K562 (cell line): Measurements from ENCODE around the gene RARG. TPM values are rescaled to one million over a fixed set of nuclear protein-coding genes. Genes with fewer than 3 reads are reported as not detected.

ENCODE experiments used
- ATAC-seq: fragments of 200-7000 bp; cut with Tn5 transposase; 3 replicates; pipeline ENCODE4 v1.9.1; 2020; ENCODE audit warnings: moderate library complexity
- BruUV-seq: library from RNA; stranded (reverse); fragments of 400-500 nt; replicated peaks from 2 replicates; lab custom pipeline; 2021; lab: Mats Ljungman, UMichigan
- CTCF ChIA-PET: fragments of 300-600 bp; formaldehyde crosslinking; extraction: SDS; loops from one replicate; lab custom pipeline; 2021; ENCODE audit warnings: low intra/inter-chr PET ratio; lab: Yijun Ruan, JAX
- POLR2A ChIA-PET: fragments of 300-600, 350-650 bp; sonication (Branson Sonifier 250); formaldehyde crosslinking; extraction: SDS; loops from one replicate; lab custom pipeline; 2021; ENCODE audit warnings: antibody characterized with exemption, inconsistent platforms; lab: Yijun Ruan, JAX
- DNase-seq, 4 experiments: peaks; one replicate each; pipeline versions ENCODE4 v3.0.0 to v3.0.0-alpha.2; 2011 to 2018; ENCODE audit warnings: low spot score in 3 of 4, mixed read lengths in 3 of 4; ENCODE audit errors: extremely low read depth in 1 of 4
- FAIRE-seq: peaks from 2 replicates; lab custom pipeline; 2011; peaks lifted over from hg19 to GRCh38; lab: Jason Lieb, UNC
- H2AFZ ChIP-seq: 2 replicates; pipeline ENCODE4 v1.6.0; 2011; ENCODE audit warnings: low read depth, low read length, control low read depth, inconsistent platforms
- H3K27ac ChIP-seq: fragments of 200-600 bp; 3 replicates; pipeline ENCODE4 v1.8.0; 2011; ENCODE audit warnings: low read depth, mild to moderate bottlenecking, control low read depth, inconsistent platforms, low read length, moderate library complexity, mixed read lengths; ENCODE audit errors: extremely low read depth
- H3K27me3 ChIP-seq, 2 experiments: fragments of 300-600 bp in 1 of 2; 2 replicates in 1 of 2; 3 replicates in 1 of 2; pipeline versions ENCODE4 v1.6.0 to v1.8.0; 2011; ENCODE audit warnings: inconsistent platforms in 2 of 2, low read length in 2 of 2, mild to moderate bottlenecking in 1 of 2, mixed read lengths in 1 of 2, moderate library complexity in 1 of 2; ENCODE audit not compliant: control insufficient read depth in 2 of 2, insufficient read depth in 2 of 2
- H3K36me3 ChIP-seq: fragments of 300-600 bp; 3 replicates; pipeline ENCODE4 v1.8.0; 2011; ENCODE audit warnings: mild to moderate bottlenecking, low read length, inconsistent platforms; ENCODE audit not compliant: control insufficient read depth, insufficient read depth
- H3K4me1 ChIP-seq, 2 experiments: fragments of 200-600 bp in 1 of 2; replicated peaks in 1 of 2; 2 replicates in 1 of 2; 3 replicates in 1 of 2; pipeline versions ENCODE4 v1.5.1 to v1.8.0; 2011; ENCODE audit warnings: inconsistent platforms in 2 of 2, low read length in 2 of 2, mild to moderate bottlenecking in 1 of 2, mixed read lengths in 1 of 2, moderate library complexity in 1 of 2; ENCODE audit not compliant: control insufficient read depth in 2 of 2, insufficient read depth in 2 of 2
- H3K4me2 ChIP-seq: 2 replicates; pipeline ENCODE4 v1.6.1; 2011; ENCODE audit warnings: low read length, control low read depth, inconsistent platforms, mixed read lengths; ENCODE audit not compliant: insufficient read depth
- H3K4me3 ChIP-seq: fragments of 200-600 bp; sonication (generic), shearing (Covaris generic); 2 replicates; pipeline ENCODE4 v1.5.1; 2016; ENCODE audit warnings: control low read depth, inconsistent platforms
- H3K79me2 ChIP-seq: fragments of 200-600 bp; 3 replicates; pipeline ENCODE4 v1.8.0; 2011; ENCODE audit warnings: low read length, inconsistent platforms; ENCODE audit not compliant: control insufficient read depth, insufficient read depth
- H3K9ac ChIP-seq, 2 experiments: 2 replicates each; pipeline versions ENCODE4 v1.6.0 to v1.6.1; 2011; ENCODE audit warnings: low read depth in 2 of 2, low read length in 2 of 2, control low read depth in 1 of 2, inconsistent platforms in 1 of 2, mild to moderate bottlenecking in 1 of 2, mixed read lengths in 1 of 2; ENCODE audit not compliant: insufficient read depth in 1 of 2
- H3K9me1 ChIP-seq: one replicate; pipeline ENCODE4 v1.6.0; 2011; ENCODE audit warnings: inconsistent platforms, mild to moderate bottlenecking, low read length, moderate library complexity; ENCODE audit not compliant: control insufficient read depth, insufficient read depth
- H3K9me3 ChIP-seq: replicated peaks from 2 replicates; pipeline ENCODE4 v1.5.1; 2011; ENCODE audit warnings: low read depth, low read length, inconsistent platforms; ENCODE audit not compliant: control insufficient read depth, insufficient read depth
- H4K20me1 ChIP-seq: replicated peaks from 2 replicates; pipeline ENCODE4 v1.6.1; 2011; ENCODE audit warnings: low read length, inconsistent platforms, mixed read lengths; ENCODE audit not compliant: control insufficient read depth, insufficient read depth
- E2F5 ChIP-seq: sonication (generic); formaldehyde crosslinking; IDR thresholded peaks from 2 replicates; pipeline ENCODE4 v1.8.0; 2022; ENCODE audit warnings: mild to moderate bottlenecking, missing genetic modification reagents
- HES1 ChIP-seq: fragments of 450-650 bp; IDR thresholded peaks from 2 replicates; pipeline ENCODE4 v1.6.1; 2016; ENCODE audit warnings: low read depth, mild to moderate bottlenecking, moderate library complexity
- NCOA2 ChIP-seq, 2 experiments: fragments of 450-650 bp; IDR thresholded peaks; 2 replicates each; pipeline ENCODE4 v1.6.1; 2018; ENCODE audit warnings: mild to moderate bottlenecking in 2 of 2, moderate library complexity in 1 of 2; ENCODE audit not compliant: partially characterized antibody in 2 of 2
- NFE2L1 ChIP-seq: fragments of 450-650 bp; IDR thresholded peaks from 2 replicates; pipeline ENCODE4 v1.6.1; 2016; ENCODE audit warnings: missing genetic modification characterization, low read depth, mild to moderate bottlenecking, missing compliant biosample characterization, moderate library complexity, borderline replicate concordance
- NR2C2 ChIP-seq, 2 experiments: fragments of 200-800 bp in 1 of 2; sonication (Bioruptor generic) in 1 of 2; sonication (generic) in 1 of 2; formaldehyde crosslinking in 1 of 2; IDR thresholded peaks; 2 replicates each; pipeline versions ENCODE4 v1.6.1 to v1.8.0; 2016 to 2022; ENCODE audit warnings: mild to moderate bottlenecking in 1 of 2, missing compliant biosample characterization in 1 of 2, missing genetic modification characterization in 1 of 2, missing genetic modification reagents in 1 of 2
- PHTF2 ChIP-seq: fragments of 250-450 bp; sonication (Bioruptor Pico); IDR thresholded peaks from 2 replicates; pipeline ENCODE4 v1.5.0; 2021; ENCODE audit warnings: mild to moderate bottlenecking
- PRMT5 ChIP-seq: sonication (generic); formaldehyde crosslinking; IDR thresholded peaks from 2 replicates; pipeline ENCODE4 v1.5.0; 2020; ENCODE audit warnings: missing genetic modification reagents
- PYGO2 ChIP-seq: fragments of 450-650 bp; IDR thresholded peaks from 2 replicates; pipeline ENCODE4 v1.6.1; 2016; ENCODE audit warnings: mild to moderate bottlenecking, missing genetic modification characterization, moderate library complexity, missing compliant biosample characterization
- RNF219 ChIP-seq: fragments of 250-450 bp; sonication (Bioruptor Pico); IDR thresholded peaks from 2 replicates; pipeline ENCODE4 v1.5.0; 2022; ENCODE audit warnings: mild to moderate bottlenecking
- SMARCC2 ChIP-seq: fragments of 450-650 bp; IDR thresholded peaks from 2 replicates; pipeline ENCODE4 v1.6.1; 2017; ENCODE audit warnings: antibody characterized with exemption, moderate library complexity, mild to moderate bottlenecking, low read depth
- SREBF2 ChIP-seq: sonication (generic); formaldehyde crosslinking; IDR thresholded peaks from 2 replicates; pipeline ENCODE4 v1.4.0; 2020; ENCODE audit warnings: mild to moderate bottlenecking, missing genetic modification reagents
- STAG1 ChIP-seq: sonication (generic); formaldehyde crosslinking; IDR thresholded peaks from 2 replicates; pipeline ENCODE4 v1.5.0; 2020; ENCODE audit warnings: missing genetic modification reagents, borderline replicate concordance
- U2AF1 ChIP-seq: fragments of 200-400 bp; formaldehyde crosslinking; optimal IDR thresholded peaks from 2 replicates; pipeline ENCODE3; 2017; ENCODE audit warnings: mild to moderate bottlenecking, low read depth, low read length, moderate library complexity
- ZNF143 ChIP-seq: sonication (generic); formaldehyde crosslinking; IDR thresholded peaks from 2 replicates; pipeline ENCODE4 v1.9.0; 2022; ENCODE audit warnings: mild to moderate bottlenecking, missing genetic modification reagents
- ZNF263 ChIP-seq: sonication (generic); formaldehyde crosslinking; IDR thresholded peaks from 2 replicates; pipeline ENCODE4 v1.8.0; 2022; ENCODE audit warnings: mild to moderate bottlenecking, missing genetic modification reagents, borderline replicate concordance
- ZNF551 ChIP-seq: fragments of 250-450 bp; sonication (Bioruptor Pico); IDR thresholded peaks from 2 replicates; pipeline ENCODE4 v1.5.0; 2021; ENCODE audit warnings: mild to moderate bottlenecking, moderate library complexity
- whole genome bisulfite sequencing: fragments of 100-300 bp; shearing (Covaris generic); methylation state at CpG from one replicate; pipeline ENCODE4 v1.1.6; 2016; ENCODE audit warnings: low coverage, mixed read lengths; ENCODE audit not compliant: insufficient coverage; ENCODE audit errors: missing lambda C conversion rate; 5-methylcytosine and 5-hydroxymethylcytosine counted together
- in situ Hi-C: fragments of 300-500 bp; cut with MboI; formaldehyde crosslinking; loops from 4 replicates; pipeline ENCODE4 v1.15.0; 2018; ENCODE audit warnings: inconsistent platforms, mixed read lengths
- intact Hi-C: fragments of 100-400 bp; cut with micrococcal nuclease; formaldehyde crosslinking; loops from 2 replicates; pipeline ENCODE4 v1.14.2; 2022
- polyA plus RNA-seq, 8 experiments: library from polyadenylated mRNA; depleted of rRNA in 4 of 8; stranded (reverse) in 5 of 8; unstranded in 3 of 8; fragments of >200 nt; fragmentation: Nextera tagmentation in 2 of 8; fragmentation: Illumina TruSeq in 1 of 8; extraction: Ambion mirVana in 2 of 8; extraction: Trizol in 1 of 8; gene quantifications; 2 replicates each; pipeline versions ENCODE4 v1.2.1 to v1.2.3, GENCODE V29; 2011 to 2014; ENCODE audit warnings: inconsistent platforms in 1 of 8, missing spikeins in 1 of 8
- total RNA-seq, 7 experiments: library from RNA; depleted of rRNA in 6 of 7; stranded (reverse); fragments of >200 nt in 6 of 7; fragmentation: Illumina TruSeq in 2 of 7; extraction: Trizol in 2 of 7; gene quantifications; 2 replicates each; pipeline versions ENCODE4 v1.2.1 to v1.2.3, GENCODE V29; 2011 to 2021; ENCODE audit warnings: low replicate concordance in 1 of 7

RARG gene
- total and polyA plus RNA-seq, 9 of the 15 experiments (the other 6 are each of a cell fraction or from before 2014, with no cell fraction given) = 0.18 to 7.6 (median 3.8) TPM

- no peak for TF ChIP-seq ZNF551 (CRISPR knock-in tag)
- no peak for TF ChIP-seq ZNF143 (CRISPR knock-in tag)
These were observed 50.1 kb downstream of the RARG start (continued) for GRCh38 chr12:53181935-53182334.

- Histone ChIP-seq H3K4me3 (peak overlapping the region; percentile 75), H3K9ac (peak overlapping the region; percentile 82 to 100), H3K4me1 (peaks cover 16 to 26% of the 10 kb centered on the region in 2 experiments; a peak in 4 of 5 replicates), H3K4me2 (peak overlapping the region; percentile 92), H3K27ac (peak overlapping the region; percentile 86), H3K9me1 (no peaks in the 10 kb centered on the region), H2AFZ (peak overlapping the region; percentile 87), H4K20me1 (no peaks in the 10 kb centered on the region), H3K79me2 (peaks cover 34% of the 10 kb centered on the region), H3K36me3 (peaks cover 44% of the 10 kb centered on the region), H3K27me3 (no peaks in the 10 kb centered on the region), H3K9me3 (peaks cover 5% of the 10 kb centered on the region)
- in situ Hi-C loops = loop anchor here (10.0 kb wide), 1 partner anchor 756 kb away; no protein-coding TSS in a partner anchor
- CTCF ChIA-PET = no interaction called here
- ATAC-seq (peak; percentile 80), FAIRE-seq (no peak), DNase-seq (peak; percentile 88 to 96 (median 94))
- intact Hi-C loops = loop anchor here (2.0 kb wide), 1 partner anchor 40 kb away; no protein-coding TSS in a partner anchor
- 1% methylated on average over 31 of the region's 57 CpGs for WGBS
- POLR2A ChIA-PET = interaction anchor here (0.5 to 2.3 kb wide), 17 partner anchors 9 to 532 kb away, joined by 3 to 8 read pairs (median 4); partner anchors contain the start of genes ESPL1, PFDN5 and SPRYD3
- BruUV-seq = no TSS peak
- TF ChIP-seq U2AF1 = peak; percentile 10
- TF ChIP-seq SREBF2 (CRISPR knock-in tag) = no peak
- peak; percentile 40; the same call in 1 of the 2 replicates for TF ChIP-seq STAG1 (CRISPR knock-in tag)
- no peak for TF ChIP-seq NCOA2 (IDR thresholded peaks at IDR 0.05; ENCODE audit: partially characterized antibody in 2 of 2)
- no peak for TF ChIP-seq E2F5 (CRISPR knock-in tag)
- no peak for TF ChIP-seq ZNF263 (CRISPR knock-in tag)
- no peak for TF ChIP-seq HES1
- TF ChIP-seq NR2C2 (CRISPR knock-in tag; IDR thresholded peaks at IDR 0.05) = no peak
- TF ChIP-seq NR2C2 (tag; IDR thresholded peaks at IDR 0.05) = peak; percentile 97
- TF ChIP-seq RNF219 (CRISPR knock-in tag) = no peak
- no peak for TF ChIP-seq PHTF2 (CRISPR knock-in tag)
- no peak for TF ChIP-seq PRMT5
- no peak for TF ChIP-seq PYGO2 (tag)
- TF ChIP-seq NFE2L1 (tag) = no peak
- no peak for TF ChIP-seq SMARCC2
These were observed 50.9 kb downstream of the RARG start for GRCh38 chr12:53180931-53181645.
